Measurements from ENCODE around the gene LLGL2. TPM values are rescaled to one million over a fixed set of nuclear protein-coding genes. Genes with fewer than 3 reads are reported as not detected.
A peak's percentile ranks its signal among the peaks of the same experiment; 100 is the strongest.
"Not testable (repeated sequence)": the region's sequence is repeated elsewhere in the genome, so short reads cannot be mapped to it uniquely, and the experiment has no call there.

LLGL2 gene
- total RNA-seq (2014; rRNA removed; shearing (Covaris generic)) = 162 and 184 TPM in 2 replicates

DNA sequence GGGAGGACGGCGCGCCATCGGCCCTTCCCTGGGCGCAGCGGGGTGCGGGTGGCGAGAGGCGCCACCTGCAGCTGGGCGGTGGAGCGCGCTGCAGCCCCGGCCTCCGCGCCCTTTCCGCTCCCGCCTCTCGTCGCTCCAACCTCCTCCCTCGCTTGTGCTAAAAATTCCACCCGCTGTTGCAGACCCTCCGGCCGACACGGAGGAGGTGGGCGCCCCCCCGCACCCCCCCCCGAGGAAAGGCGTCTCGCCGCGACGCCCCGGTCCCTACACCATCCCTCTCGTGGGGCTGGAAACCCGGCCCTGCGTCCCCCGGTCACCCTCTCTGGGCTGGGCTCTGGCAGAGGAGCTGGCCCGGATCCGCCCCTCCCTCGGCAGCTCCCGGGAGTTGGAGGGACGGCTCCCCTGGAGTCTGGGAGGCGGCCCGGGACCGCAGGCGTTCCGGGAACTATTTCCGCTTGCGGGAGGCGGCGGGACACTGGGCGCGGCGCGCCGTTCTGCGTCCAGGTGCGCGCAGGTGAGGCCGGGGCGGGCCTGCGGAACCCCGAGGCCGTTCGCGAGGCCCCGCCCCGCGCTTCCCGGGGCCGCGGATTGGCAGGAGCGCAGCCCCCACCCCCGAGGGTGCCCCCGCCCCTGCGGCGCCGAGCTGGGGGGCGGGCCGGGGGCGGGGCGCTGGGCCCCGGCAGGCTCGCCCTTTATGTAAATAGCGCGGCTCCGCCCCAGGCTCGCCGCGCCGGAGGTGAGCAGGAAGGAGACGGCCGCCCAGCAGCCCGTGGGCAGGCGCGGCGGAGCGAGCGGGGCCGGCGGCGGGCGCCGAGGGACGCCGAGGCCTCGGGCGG is at the start of gene LLGL2:
Gene LLGL2 (plus strand): TSS at position 728 of the 836 bp plus-strand sequence. CDS start 17,730 bp downstream, outside the sequence.
- peak; percentile 94 for DNase-seq (ENCODE audit: low spot score)

DNA sequence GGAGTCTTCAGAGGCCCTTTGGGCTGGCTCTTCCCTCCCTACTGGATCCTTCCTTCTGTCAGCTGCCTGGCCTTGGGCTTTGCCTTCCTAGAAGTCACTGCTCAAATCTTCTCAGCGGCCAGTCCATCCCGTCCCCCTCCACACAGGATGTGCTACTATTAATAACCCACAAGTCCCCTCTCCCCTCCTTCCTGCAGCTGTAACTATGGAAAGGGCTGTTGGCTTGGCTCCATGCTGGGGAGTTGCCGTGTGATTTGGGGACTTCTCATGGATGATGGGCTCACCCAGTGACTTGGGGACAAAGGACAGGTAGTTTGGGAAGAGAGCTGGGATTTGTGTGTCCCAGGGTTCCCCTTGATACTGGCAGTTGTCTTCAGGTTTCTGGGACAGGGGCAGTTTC is 49.6 kb upstream of the LLGL2 start:
- no peak for DNase-seq (ENCODE audit: low spot score)

DNA sequence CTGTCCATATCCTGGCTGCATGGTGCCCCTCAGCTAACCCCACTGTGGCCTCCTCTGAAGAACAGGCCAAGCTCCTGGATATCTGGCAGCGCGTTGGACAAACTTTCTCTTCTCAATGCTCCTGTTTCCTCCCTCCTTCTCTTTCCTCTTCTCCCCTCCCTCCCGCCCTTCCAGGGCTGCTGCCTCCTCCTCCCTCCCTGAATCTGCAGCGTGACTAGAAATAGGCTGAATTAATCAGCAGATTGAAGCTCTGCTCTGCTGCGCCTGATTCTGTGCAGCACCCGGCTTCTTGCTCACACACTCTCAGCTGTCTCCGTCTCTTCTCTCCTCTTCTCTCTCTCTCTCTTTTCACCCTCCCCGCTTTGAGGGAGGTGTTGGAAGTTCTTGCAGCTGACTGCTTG is 49.2 kb upstream of the LLGL2 start:
- no peak for DNase-seq (ENCODE audit: low spot score)

- DNase-seq (ENCODE audit: low spot score) = peak; percentile 16
Observed at GRCh38 chr17:75476752-75477489, 48.6 kb upstream of the LLGL2 start.

DNA sequence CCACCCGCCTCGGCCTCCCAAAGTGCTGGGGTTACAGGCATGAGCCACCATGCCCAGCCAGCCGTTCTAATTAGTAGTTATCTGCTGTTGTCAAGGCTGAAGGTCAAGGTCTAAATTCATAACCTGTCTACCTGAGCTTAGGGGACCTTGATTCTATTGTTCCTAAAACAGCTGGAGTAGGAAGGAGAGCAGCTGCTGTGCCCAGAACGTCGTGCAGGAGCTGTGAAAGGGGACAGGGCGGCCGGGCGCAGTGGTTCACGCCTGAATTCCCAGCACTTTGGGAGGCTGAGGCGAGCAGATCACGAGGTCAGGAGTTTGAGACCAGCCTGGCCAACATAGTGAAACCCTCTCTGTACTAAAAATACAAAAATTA is 48.0 kb upstream of the LLGL2 start:
- not testable (repeated sequence) for DNase-seq (ENCODE audit: low spot score)

- DNase-seq (ENCODE audit: low spot score) = no peak
Observed at GRCh38 chr17:75478508-75478907, 47.0 kb upstream of the LLGL2 start.

- DNase-seq (ENCODE audit: low spot score) = no peak
Observed at GRCh38 chr17:75480281-75480680, 45.2 kb upstream of the LLGL2 start.

DNA sequence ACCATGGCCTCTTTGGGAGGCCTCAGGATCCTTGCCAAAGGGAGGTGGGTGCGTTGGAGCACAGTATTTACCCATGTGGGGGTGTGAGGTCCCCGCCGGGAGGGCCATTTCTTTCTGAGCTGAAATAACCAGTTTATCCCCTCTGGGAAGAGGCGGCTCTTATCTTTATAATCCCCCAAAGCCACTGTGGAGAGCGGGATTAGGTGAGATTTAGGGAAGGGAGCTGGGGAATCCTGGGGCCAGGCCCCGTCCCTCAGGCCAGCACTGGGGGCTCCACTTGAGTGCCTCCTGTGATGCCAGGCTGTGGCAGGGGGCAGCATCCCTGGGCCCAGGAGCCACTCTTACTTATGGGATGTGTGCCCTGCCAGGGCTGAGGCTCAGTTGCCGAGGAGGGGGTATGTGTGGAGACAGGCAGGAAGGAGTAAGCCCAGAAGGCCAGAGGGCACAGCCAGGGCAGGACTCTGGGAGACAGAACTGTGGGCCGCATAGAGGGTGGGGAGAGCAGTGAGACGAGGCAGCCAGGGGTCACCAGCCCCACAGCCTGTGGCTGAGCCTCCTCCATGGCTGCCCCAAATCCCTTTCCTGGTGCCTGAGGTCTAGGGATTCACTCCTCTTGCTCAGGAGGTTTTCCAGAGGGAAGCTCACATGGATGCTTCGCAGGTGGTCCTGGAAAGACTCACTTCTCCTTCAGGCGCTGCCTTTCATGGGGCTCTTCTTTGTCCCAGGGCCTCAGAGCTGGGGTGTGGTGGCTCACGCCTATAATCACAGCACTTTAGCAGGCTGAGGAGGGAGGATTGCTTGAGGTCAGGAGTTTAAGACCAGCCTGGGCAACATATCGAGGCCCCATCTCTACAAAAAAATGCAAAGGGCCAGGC is 44.1 kb upstream of the LLGL2 start:
- DNase-seq (ENCODE audit: low spot score) = no peak

- no peak for DNase-seq (ENCODE audit: low spot score)
Observed at GRCh38 chr17:75482098-75482942, 43.2 kb upstream of the LLGL2 start.

DNA sequence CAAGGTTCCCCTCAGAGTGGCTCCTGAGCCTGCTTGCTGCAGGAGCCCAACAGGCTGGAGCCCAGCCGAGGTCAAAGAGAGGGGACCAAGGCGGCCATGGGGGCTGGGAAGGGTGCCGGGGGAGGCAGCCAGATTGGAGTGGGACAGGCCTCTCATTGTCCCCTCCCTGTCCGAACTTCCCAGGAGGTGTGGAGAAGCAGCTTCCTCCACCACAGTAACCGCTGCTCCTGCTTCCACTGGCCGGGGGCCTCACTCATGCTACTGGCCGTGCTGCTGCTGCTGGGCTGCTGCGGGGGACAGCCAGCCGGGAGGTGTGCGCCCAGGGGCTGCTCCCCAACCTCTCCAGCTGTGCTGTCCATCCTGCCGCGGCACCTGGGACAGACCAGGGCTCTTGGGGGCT is 39.8 kb upstream of the LLGL2 start:
- no peak for DNase-seq (ENCODE audit: low spot score)

DNA sequence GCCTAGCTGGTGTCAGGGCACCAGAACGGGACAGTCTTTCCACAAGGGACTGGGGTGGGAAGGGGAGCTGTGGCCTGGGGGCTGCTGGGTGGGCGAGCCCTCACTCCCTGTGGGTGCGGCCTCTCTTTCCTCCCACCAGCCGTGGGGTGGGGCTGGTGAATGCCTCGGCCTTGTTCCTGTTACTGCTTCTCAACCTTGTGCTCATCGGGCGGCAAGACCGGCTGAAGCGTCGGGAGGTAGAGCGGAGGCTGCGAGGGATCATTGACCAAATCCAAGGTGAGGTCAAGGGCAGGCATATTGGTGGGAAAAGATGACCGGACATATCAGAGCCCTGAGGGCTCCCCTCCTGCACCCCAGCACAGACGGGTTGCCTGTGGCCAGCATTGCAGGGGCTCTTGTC is 39.3 kb upstream of the LLGL2 start:
- no peak for DNase-seq (ENCODE audit: low spot score)

GRCh38 chr17:75486951-75487350 is 38.5 kb upstream of the LLGL2 start:
- no peak for DNase-seq (ENCODE audit: low spot score)

GRCh38 chr17:75487351-75488070 is 38.0 kb upstream of the LLGL2 start:
- DNase-seq (ENCODE audit: low spot score) = no peak

DNA sequence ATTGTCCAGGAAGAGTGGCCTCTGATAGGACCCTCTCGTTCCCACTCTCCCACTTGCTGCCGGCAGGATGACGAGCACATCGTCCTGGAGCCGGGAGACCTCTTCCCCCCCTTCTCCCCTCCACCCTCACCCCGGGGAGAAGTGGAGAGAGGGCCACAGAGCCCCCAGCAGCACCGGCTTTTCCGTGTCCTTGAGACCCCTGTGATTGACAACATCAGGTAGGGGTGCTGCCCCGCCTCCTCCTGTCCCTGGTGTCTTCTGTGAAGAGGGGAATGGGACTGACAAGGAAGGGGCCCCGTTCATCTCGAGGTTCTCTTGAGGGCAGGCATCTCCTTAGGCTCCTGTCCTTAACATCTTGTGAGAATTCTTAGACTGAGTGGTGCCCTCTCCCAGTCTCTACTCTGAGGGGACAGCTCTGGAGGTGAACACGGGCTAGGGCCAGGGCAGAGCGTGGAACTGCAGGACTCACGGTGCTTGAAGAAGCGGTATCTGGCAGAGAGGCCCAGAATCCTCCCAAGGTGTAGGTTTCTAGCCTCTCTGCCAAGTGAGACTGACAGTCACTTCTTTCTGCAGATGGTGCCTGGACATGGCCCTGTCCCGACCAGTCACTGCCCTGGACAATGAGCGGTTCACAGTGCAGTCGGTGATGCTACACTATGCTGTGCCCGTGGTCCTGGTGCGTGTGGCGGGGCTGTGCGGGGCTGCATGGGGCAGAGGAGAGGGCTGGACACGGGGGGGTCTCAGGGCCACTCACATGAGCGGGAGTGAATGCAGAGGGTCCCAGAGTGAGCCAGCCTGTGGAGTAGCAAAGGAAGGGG is 36.6 kb upstream of the LLGL2 start:
- DNase-seq (ENCODE audit: low spot score) = no peak

DNA sequence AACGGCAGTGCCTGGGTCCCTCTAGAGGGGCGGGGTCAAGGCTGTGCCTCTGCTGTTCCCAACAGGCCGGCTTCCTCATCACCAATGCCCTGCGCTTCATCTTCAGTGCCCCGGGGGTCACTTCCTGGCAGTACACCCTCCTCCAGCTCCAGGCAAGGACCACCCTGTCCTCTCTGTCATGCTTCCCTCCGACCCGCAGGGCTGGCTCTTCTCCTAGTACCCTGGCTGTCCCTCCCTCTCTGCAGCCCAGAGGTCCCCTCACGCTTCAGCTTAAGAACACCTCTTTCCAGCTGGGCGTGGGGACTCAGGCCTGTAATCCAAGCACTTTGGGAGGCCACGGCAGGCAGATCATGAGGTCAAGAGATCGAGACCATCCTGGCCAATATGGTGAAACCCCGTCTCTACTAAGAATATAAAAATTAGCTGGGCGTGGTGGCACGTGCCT is 36.0 kb upstream of the LLGL2 start:
- no peak for DNase-seq (ENCODE audit: low spot score)

DNA sequence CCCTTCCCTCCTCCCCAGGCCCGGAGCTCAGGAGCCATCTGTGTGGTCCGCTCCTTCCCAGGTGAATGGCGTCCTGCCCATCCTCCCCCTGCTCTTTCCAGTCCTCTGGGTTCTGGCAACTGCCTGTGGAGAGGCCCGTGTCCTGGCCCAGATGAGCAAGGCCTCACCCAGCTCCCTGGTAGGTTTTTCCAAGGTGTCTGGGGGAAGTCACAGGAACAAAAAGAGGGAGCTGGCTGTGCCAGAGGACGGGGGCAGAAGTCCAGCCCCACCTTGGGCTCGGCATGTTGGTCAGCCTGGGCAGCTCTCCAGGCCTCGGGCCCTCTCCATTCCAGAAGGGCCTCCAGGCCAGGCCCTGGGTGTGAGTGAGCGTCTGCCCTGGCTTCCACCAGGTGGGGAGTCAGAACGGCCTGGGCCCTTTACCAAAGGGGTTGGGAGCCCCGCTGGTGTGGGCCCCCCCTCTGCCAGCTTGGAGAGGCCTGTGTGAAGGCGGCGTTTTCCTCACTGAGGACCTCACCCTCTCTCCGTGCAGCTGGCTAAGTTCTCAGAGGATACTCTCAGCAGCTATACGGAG is 35.2 kb upstream of the LLGL2 start:
- DNase-seq (ENCODE audit: low spot score) = no peak

DNA sequence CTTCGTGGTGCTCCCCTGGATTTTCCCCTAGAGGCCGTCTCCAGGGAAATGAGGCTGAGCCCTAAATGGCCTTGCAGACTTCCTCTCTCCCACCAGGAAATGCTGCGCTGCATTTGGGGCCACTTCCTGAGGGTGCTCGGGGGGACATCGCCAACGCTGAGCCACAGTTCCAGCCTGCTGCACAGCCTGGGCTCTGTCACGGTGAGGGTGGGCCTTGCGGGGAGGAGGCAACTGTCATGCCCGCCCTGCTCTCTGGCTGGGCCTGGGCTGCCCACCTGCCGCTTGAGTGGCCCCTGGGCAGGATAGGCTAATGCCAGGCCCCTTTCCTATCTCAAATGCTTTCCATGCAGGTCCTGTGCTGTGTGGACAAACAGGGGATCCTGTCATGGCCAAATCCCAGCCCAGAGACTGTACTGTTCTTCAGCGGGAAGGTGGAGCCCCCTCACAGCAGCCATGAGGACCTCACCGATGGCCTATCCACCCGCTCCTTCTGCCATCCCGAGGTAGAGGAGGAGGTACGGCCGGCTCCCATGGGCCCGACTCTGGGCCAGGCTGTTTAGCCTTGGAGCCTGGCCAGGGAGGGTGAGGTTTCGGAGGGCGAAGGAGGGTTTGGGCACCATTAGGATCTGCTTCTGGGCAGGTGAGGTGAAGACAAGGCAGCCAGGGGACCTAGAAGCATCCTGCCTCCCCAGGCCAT is 34.4 kb upstream of the LLGL2 start:
- DNase-seq (ENCODE audit: low spot score) = no peak

DNA sequence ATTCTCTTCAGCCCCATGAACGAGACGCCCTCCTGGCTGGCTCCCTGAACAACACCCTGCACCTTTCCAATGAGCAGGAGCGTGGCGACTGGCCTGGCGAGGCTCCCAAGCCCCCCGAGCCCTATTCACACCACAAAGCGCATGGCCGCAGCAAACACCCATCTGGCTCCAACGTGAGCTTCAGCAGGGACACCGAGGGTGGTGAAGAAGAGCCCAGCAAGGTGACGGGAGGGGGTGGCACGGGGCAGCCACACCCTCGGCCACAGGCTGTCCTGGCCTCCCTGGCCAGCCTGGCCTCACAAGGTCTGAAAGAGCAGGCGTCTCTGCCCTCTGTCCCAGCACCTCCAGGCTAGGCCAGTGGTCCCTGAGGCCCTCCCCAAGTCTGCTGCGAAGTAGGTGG is 33.8 kb upstream of the LLGL2 start:
- DNase-seq (ENCODE audit: low spot score) = no peak
